ENCODE measurements around the gene PRICKLE1. TPM values are rescaled to one million over a fixed set of nuclear protein-coding genes. Genes with fewer than 3 reads are reported as not detected.

PRICKLE1 gene
- total RNA-seq, 1 experiment from 2014 or later: 7.0 TPM

DNA sequence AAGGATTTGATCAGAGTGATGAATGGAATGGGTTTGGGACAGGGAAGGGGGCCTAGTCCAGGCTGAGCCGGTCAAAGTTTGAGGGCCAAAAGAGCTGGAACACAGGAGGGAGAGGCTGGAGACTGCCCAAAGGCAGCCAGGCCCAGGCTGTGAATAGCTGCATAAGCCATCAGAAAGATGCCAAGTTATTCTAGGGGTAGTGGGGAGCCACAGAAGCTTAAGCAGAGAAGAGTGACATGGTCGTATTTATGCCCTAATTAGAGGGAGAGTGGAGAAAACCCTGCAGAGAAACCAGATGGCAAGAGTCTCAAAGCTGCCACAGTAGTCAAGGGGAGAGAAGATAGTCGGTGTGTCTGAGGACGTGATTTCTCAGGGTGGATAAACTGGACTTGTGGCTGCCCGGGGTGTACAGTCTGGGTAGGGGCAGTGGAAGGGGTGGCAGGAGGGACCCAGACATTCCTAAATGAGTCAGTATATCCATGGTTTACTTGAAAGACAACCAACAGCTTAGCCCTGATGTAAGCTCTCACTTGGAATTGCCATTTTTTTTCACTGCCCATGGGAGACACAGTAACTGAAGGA is 99.2 kb downstream of the PRICKLE1 start:
- Histone ChIP-seq H3K4me2 (no peak overlapping the region), H2AFZ (no peak overlapping the region), H3K4me3 (no peak overlapping the region), H3K27ac (no peak overlapping the region), H3F3A (ENCODE audit: insufficient read depth, low read depth) (no peaks in the 10 kb centered on the region), H3K4me1 (replicated peaks; ENCODE audit: insufficient read depth) (no peaks in the 10 kb centered on the region), H3K79me2 (ENCODE audit: low read depth) (no peaks in the 10 kb centered on the region), H3K9me2 (ENCODE audit: insufficient read depth) (no peaks in the 10 kb centered on the region; the same call in 1 of the 2 replicates), H3K27me3 (ENCODE audit: insufficient read depth, low read depth) (no peaks in the 10 kb centered on the region), H3K36me3 (ENCODE audit: low read depth) (no peaks in the 10 kb centered on the region), H4K20me1 (ENCODE audit: insufficient read depth) (no peaks in the 10 kb centered on the region), H3K9me3 (ENCODE audit: insufficient read depth, low read depth) (no peaks in the 10 kb centered on the region)
- BruUV-seq (replicated peaks): no TSS peak
- intact Hi-C loops (cut with micrococcal nuclease; ENCODE audit: unreplicated experiment): no loop called here
- ChIA-PET CTCF (no interaction called here), POLR2A (ENCODE audit: unreplicated experiment) (interaction anchor here (0.6 kb wide), 1 partner anchor 778 kb away, joined by 4 read pairs; no protein-coding TSS in a partner anchor)
- TF ChIP-seq, protein P1, sequence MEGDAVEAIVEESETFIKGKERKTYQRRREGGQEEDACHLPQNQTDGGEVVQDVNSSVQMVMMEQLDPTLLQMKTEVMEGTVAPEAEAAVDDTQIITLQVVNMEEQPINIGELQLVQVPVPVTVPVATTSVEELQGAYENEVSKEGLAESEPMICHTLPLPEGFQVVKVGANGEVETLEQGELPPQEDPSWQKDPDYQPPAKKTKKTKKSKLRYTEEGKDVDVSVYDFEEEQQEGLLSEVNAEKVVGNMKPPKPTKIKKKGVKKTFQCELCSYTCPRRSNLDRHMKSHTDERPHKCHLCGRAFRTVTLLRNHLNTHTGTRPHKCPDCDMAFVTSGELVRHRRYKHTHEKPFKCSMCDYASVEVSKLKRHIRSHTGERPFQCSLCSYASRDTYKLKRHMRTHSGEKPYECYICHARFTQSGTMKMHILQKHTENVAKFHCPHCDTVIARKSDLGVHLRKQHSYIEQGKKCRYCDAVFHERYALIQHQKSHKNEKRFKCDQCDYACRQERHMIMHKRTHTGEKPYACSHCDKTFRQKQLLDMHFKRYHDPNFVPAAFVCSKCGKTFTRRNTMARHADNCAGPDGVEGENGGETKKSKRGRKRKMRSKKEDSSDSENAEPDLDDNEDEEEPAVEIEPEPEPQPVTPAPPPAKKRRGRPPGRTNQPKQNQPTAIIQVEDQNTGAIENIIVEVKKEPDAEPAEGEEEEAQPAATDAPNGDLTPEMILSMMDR (conservative IDR thresholded peaks at IDR 0.05): no peak
- no peak for TF ChIP-seq EZH2 (IDR thresholded peaks at IDR 0.05; ENCODE audit: low read depth)
- DNase-seq: no peak

DNA sequence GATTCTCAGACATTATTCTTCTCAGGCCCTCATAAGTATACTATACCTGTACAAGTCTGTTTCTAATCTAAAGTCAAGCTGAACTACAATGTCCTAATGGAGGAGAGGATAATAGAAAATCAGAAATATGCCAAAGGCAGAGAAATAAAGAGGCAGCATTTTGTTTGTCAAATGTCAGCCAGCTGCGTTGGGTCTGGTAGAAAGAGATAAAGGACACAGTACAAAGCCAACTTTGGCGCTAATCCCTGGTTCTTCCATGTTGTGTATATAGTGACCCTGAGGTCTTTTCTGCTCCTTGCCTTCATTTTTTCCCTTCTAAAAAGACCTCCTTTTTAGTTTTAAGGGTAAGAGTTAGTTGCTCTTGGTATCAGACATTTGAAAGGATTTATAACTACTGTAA is 103.1 kb downstream of the PRICKLE1 start:
- peaks cover 7% of the 10 kb centered on the region for H3K79me2 ChIP-seq (ENCODE audit: low read depth)
- no peaks in the 10 kb centered on the region for H4K20me1 ChIP-seq (ENCODE audit: insufficient read depth)
- no peak overlapping the region for H3K27ac ChIP-seq
- POLR2A ChIA-PET (ENCODE audit: unreplicated experiment): no interaction called here
- DNase-seq: no peak
- CTCF ChIA-PET: no interaction called here
- no peaks in the 10 kb centered on the region for H3K36me3 ChIP-seq (ENCODE audit: low read depth)
- H3K4me3 ChIP-seq: no peak overlapping the region
- H3K9me2 ChIP-seq (ENCODE audit: insufficient read depth): no peaks in the 10 kb centered on the region; the same call in 1 of the 2 replicates
- TF ChIP-seq, protein P1 (conservative IDR thresholded peaks at IDR 0.05): no peak
- no peak for TF ChIP-seq EZH2 (IDR thresholded peaks at IDR 0.05; ENCODE audit: low read depth)
- H3K4me1 ChIP-seq (replicated peaks; ENCODE audit: insufficient read depth): peaks cover 8% of the 10 kb centered on the region; the same call in 1 of the 2 replicates
- H3K4me2 ChIP-seq: no peak overlapping the region
- no peaks in the 10 kb centered on the region; the same call in 1 of the 2 replicates for H3F3A ChIP-seq (ENCODE audit: insufficient read depth, low read depth)
- H3K9me3 ChIP-seq (ENCODE audit: insufficient read depth, low read depth): no peaks in the 10 kb centered on the region
- no peaks in the 10 kb centered on the region for H3K27me3 ChIP-seq (ENCODE audit: insufficient read depth, low read depth)
- intact Hi-C loops (cut with micrococcal nuclease; ENCODE audit: unreplicated experiment): no loop called here
- no TSS peak for BruUV-seq (replicated peaks)
- no peak overlapping the region for H2AFZ ChIP-seq

DNA sequence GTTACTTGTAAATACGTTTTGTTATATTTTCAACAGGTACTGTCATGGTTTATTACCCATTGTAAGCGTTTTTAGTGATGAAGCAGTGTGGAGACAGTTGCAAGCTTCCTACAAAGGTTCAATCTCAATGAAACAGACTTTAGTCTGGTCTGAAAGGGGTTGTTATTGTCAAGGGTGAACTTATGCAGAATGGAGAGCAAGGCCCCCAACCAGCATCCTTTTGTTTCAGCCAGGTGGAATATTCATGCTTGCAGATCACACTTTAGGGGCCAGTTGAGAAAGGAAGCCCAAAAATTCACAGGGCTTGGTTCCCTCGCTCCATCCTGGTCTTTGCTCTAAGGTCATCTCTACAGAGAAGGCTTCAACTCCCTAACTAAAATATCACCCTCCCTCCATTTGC is 103.7 kb downstream of the PRICKLE1 start:
- H3K79me2 ChIP-seq (ENCODE audit: low read depth): peaks cover 13% of the 10 kb centered on the region
- peaks cover 8% of the 10 kb centered on the region; the same call in 1 of the 2 replicates for H3K4me1 ChIP-seq (replicated peaks; ENCODE audit: insufficient read depth)
- H3K9me2 ChIP-seq (ENCODE audit: insufficient read depth): no peaks in the 10 kb centered on the region; the same call in 1 of the 2 replicates
- H3K27me3 ChIP-seq (ENCODE audit: insufficient read depth, low read depth): no peaks in the 10 kb centered on the region
- no peak overlapping the region for H2AFZ ChIP-seq
- CTCF ChIA-PET: no interaction called here
- no peaks in the 10 kb centered on the region; the same call in 1 of the 2 replicates for H3F3A ChIP-seq (ENCODE audit: insufficient read depth, low read depth)
- no peaks in the 10 kb centered on the region for H3K9me3 ChIP-seq (ENCODE audit: insufficient read depth, low read depth)
- DNase-seq: no peak
- H3K4me2 ChIP-seq: no peak overlapping the region
- no TSS peak for BruUV-seq (replicated peaks)
- H4K20me1 ChIP-seq (ENCODE audit: insufficient read depth): no peaks in the 10 kb centered on the region
- POLR2A ChIA-PET (ENCODE audit: unreplicated experiment): no interaction called here
- no peak overlapping the region for H3K4me3 ChIP-seq
- intact Hi-C loops (cut with micrococcal nuclease; ENCODE audit: unreplicated experiment): loop anchor here (2.0 kb wide), 1 partner anchor 475 kb away; no protein-coding TSS in a partner anchor
- no peak overlapping the region for H3K27ac ChIP-seq
- no peaks in the 10 kb centered on the region for H3K36me3 ChIP-seq (ENCODE audit: low read depth)
- TF ChIP-seq, protein P1 (conservative IDR thresholded peaks at IDR 0.05): no peak
- no peak for TF ChIP-seq EZH2 (IDR thresholded peaks at IDR 0.05; ENCODE audit: low read depth)

Measured in PC-9 (cell line).